22Rv1 (cell line): ENCODE measurements around the gene TCF7L1.
"Not testable (repeated sequence)": the region's sequence is repeated elsewhere in the genome, so short reads cannot be mapped to it uniquely, and the experiment has no call there.

Source experiments
- CTCF ChIP-seq: fragments of 450-650 bp; IDR thresholded peaks from 2 replicates; pipeline ENCODE4 v1.5.1; 2017; ENCODE audit warnings: mild to moderate bottlenecking
- ZFX ChIP-seq: fragments of 450-650 bp; IDR thresholded peaks from 2 replicates; pipeline ENCODE4 v1.6.1; 2017; ENCODE audit warnings: antibody characterized with exemption, borderline replicate concordance

DNA sequence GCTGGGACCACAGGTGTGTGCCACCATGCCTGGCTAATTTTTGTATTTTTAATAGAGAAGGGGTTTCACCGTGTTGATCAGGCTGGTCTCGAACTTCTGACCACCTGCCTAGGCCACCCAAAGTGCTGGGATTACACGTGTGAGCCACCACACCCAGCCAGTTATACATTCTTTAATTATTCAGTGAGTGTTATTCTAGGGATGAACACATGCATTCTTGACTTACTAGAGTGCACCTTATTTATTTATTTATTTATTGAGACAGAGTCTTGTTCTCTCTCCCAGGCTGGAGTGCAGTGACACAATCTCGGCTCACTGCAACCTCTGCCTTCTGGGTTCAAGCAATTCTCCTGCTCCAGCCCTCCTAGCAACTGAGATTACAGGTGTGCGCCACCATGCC is 6.7 kb upstream of the TCF7L1 start:
- not testable (repeated sequence) for TF ChIP-seq CTCF, ZFX
